WTC11 (cell line): ENCODE measurements around the gene IQCC. TPM values are rescaled to one million over a fixed set of nuclear protein-coding genes. Genes with fewer than 3 reads are reported as not detected.

Experiments used
- ATAC-seq: fragments of 200-7000 bp; cut with Tn5 transposase; 2 replicates; pipeline ENCODE4 v1.10.0; 2021; ENCODE audit warnings: mild to moderate bottlenecking, moderate library complexity
- CTCF ChIA-PET: fragments of 300-600 bp; sonication (Branson Sonifier 250); formaldehyde crosslinking; loops from one replicate; lab custom pipeline; 2021; ENCODE audit warnings: antibody characterized with exemption; lab: Charles Lee
- POLR2A ChIA-PET: fragments of 350-600 bp; sonication (Branson Sonifier 250); formaldehyde crosslinking; loops from one replicate; lab custom pipeline; 2021; ENCODE audit warnings: antibody characterized with exemption; lab: Charles Lee
- DNase-seq: peaks from one replicate; pipeline ENCODE4 v3.0.0; 2021; ENCODE audit warnings: low spot score
- H3K27ac Mint-ChIP-seq: 2 replicates; pipeline ENCODE4 v1.8.0; 2021; ENCODE audit warnings: mixed read lengths
- H3K27me3 Mint-ChIP-seq: 2 replicates; pipeline ENCODE4 v1.8.0; 2021; ENCODE audit warnings: low read depth, mild to moderate bottlenecking, moderate library complexity, mixed read lengths
- H3K36me3 Mint-ChIP-seq: 2 replicates; pipeline ENCODE4 v1.8.0; 2021; ENCODE audit warnings: mixed read lengths
- H3K4me1 Mint-ChIP-seq: 2 replicates; pipeline ENCODE4 v1.8.0; 2022; ENCODE audit warnings: mixed read lengths
- H3K4me3 Mint-ChIP-seq: 2 replicates; pipeline ENCODE4 v1.8.0; 2021; ENCODE audit warnings: mild to moderate bottlenecking, moderate library complexity, mixed read lengths
- H3K9me3 Mint-ChIP-seq: 2 replicates; pipeline ENCODE4 v1.8.0; 2021; ENCODE audit warnings: mixed read lengths
- ATF1 ChIP-seq: sonication (generic); formaldehyde crosslinking; IDR thresholded peaks from 2 replicates; pipeline ENCODE4 v1.8.1; 2023; ENCODE audit warnings: mild to moderate bottlenecking, moderate library complexity, missing genetic modification reagents
- ATF3 ChIP-seq: sonication (generic); formaldehyde crosslinking; conservative IDR thresholded peaks from 2 replicates; pipeline ENCODE4 v1.8.1; 2022; ENCODE audit warnings: mild to moderate bottlenecking, missing genetic modification reagents
- CBFB ChIP-seq: sonication (generic); formaldehyde crosslinking; IDR thresholded peaks from 2 replicates; pipeline ENCODE4 v1.8.1; 2022; ENCODE audit warnings: mild to moderate bottlenecking, low read depth, missing genetic modification reagents
- CREB1 ChIP-seq: sonication (generic); formaldehyde crosslinking; IDR thresholded peaks from 2 replicates; pipeline ENCODE4 v1.8.0; 2023; ENCODE audit warnings: mild to moderate bottlenecking, missing genetic modification reagents
- FOXJ3 ChIP-seq: sonication (generic); formaldehyde crosslinking; IDR thresholded peaks from 2 replicates; pipeline ENCODE4 v1.9.0; 2021; ENCODE audit warnings: missing genetic modification reagents, mild to moderate bottlenecking, borderline replicate concordance
- HMGA2 ChIP-seq: fragments of 250-450 bp; sonication (Bioruptor Pico); IDR thresholded peaks from 2 replicates; pipeline ENCODE4 v1.4.0; 2021; ENCODE audit warnings: mild to moderate bottlenecking, moderate library complexity
- KAT7 ChIP-seq: sonication (generic); formaldehyde crosslinking; IDR thresholded peaks from 2 replicates; pipeline ENCODE4 v1.8.1; 2023; ENCODE audit warnings: missing genetic modification reagents, mild to moderate bottlenecking, borderline replicate concordance
- MXD4 ChIP-seq: fragments of 250-450 bp; sonication (Bioruptor Pico); IDR thresholded peaks from 2 replicates; pipeline ENCODE4 v1.8.0; 2021; ENCODE audit warnings: mild to moderate bottlenecking, moderate library complexity, borderline replicate concordance
- MYBL2 ChIP-seq: sonication (generic); formaldehyde crosslinking; IDR thresholded peaks from 2 replicates; pipeline ENCODE4 v1.8.1; 2023; ENCODE audit warnings: mild to moderate bottlenecking, moderate library complexity, missing genetic modification reagents
- PRDM15 ChIP-seq: sonication (generic); formaldehyde crosslinking; IDR thresholded peaks from 2 replicates; pipeline ENCODE4 v1.8.0; 2022; ENCODE audit warnings: missing genetic modification reagents
- RELA ChIP-seq: sonication (generic); formaldehyde crosslinking; IDR thresholded peaks from 2 replicates; pipeline ENCODE4 v1.8.1; 2022; ENCODE audit warnings: missing genetic modification reagents, mild to moderate bottlenecking, borderline replicate concordance
- RORB ChIP-seq: fragments of 250-450 bp; sonication (Bioruptor Pico); IDR thresholded peaks from 2 replicates; pipeline ENCODE4 v1.9.0; 2021; ENCODE audit warnings: mild to moderate bottlenecking
- ZMAT4 ChIP-seq: fragments of 250-450 bp; sonication (Bioruptor Pico); IDR thresholded peaks from 2 replicates; pipeline ENCODE4 v1.9.0; 2021; ENCODE audit warnings: mild to moderate bottlenecking
- ZNF121 ChIP-seq: sonication (generic); formaldehyde crosslinking; IDR thresholded peaks from 2 replicates; pipeline ENCODE4 v1.8.0; 2023; ENCODE audit warnings: missing genetic modification reagents
- ZNF281 ChIP-seq: sonication (generic); formaldehyde crosslinking; IDR thresholded peaks from 2 replicates; pipeline ENCODE4 v1.8.0; 2023; ENCODE audit warnings: mild to moderate bottlenecking, missing genetic modification reagents
- ZNF532 ChIP-seq: fragments of 250-450 bp; sonication (Bioruptor Pico); IDR thresholded peaks from 2 replicates; pipeline ENCODE4 v1.9.0; 2021; ENCODE audit warnings: mild to moderate bottlenecking, borderline replicate concordance
- ZSCAN18 ChIP-seq: fragments of 250-450 bp; sonication (Bioruptor Pico); IDR thresholded peaks from 2 replicates; pipeline ENCODE4 v2.1.2; 2022; ENCODE audit warnings: mild to moderate bottlenecking, moderate library complexity
- total RNA-seq: library from RNA; stranded (reverse); gene quantifications from 3 replicates; pipeline ENCODE4 v1.2.3, GENCODE V29; 2021

The IQCC gene
- total RNA-seq, 1 experiment from 2014 or later = 5.2 TPM

GRCh38 chr1:32194984-32195383 is 10.5 kb upstream of the IQCC start (continued):
- TF ChIP-seq ZNF121 (CRISPR knock-in tag) = no peak
- TF ChIP-seq ZNF532 = no peak
- no peak for TF ChIP-seq ATF1 (CRISPR knock-in tag)
- no peak for TF ChIP-seq RELA (CRISPR knock-in tag)
- TF ChIP-seq KAT7 (CRISPR knock-in tag) = no peak

GRCh38 chr1:32195531-32195930 is 9.9 kb upstream of the IQCC start:
- POLR2A ChIA-PET = no interaction called here
- DNase-seq = no peak

GRCh38 chr1:32195972-32196823 is 9.3 kb upstream of the IQCC start:
- Mint-ChIP-seq H3K4me3 (no peak overlapping the region), H3K27ac (0 out of 2 replicates have a peak overlapping the region, but pooled peaks have one; percentile 8), H3K4me1 (peaks cover 26% of the 10 kb centered on the region), H3K27me3 (no peaks in the 10 kb centered on the region), H3K36me3 (peaks cover 64% of the 10 kb centered on the region), H3K9me3 (no peaks in the 10 kb centered on the region)
- CTCF ChIA-PET = interaction anchor here (0.5 to 2.1 kb wide), 2 partner anchors 19 to 86 kb away, joined by 3 to 12 read pairs; no protein-coding TSS in a partner anchor
- no peak for DNase-seq
- TF ChIP-seq CREB1 (CRISPR knock-in tag) (no peak), CBFB (CRISPR knock-in tag) (no peak), ATF3 (CRISPR knock-in tag) (no peak), PRDM15 (CRISPR knock-in tag) (no peak), MXD4 (CRISPR knock-in tag) (no peak), ZMAT4 (no peak)
- POLR2A ChIA-PET = no interaction called here
- no peak for ATAC-seq

More at GRCh38 chr1:32195531-32195930, 9.9 kb upstream of the IQCC start:
- H3K27ac Mint-ChIP-seq = no peak overlapping the region
- ATAC-seq = no peak
- H3K4me1 Mint-ChIP-seq = peaks cover 26% of the 10 kb centered on the region
- CTCF ChIA-PET = no interaction called here
- peaks cover 68% of the 10 kb centered on the region for H3K36me3 Mint-ChIP-seq
- TF ChIP-seq ZNF281 (CRISPR knock-in tag) (no peak), FOXJ3 (CRISPR knock-in tag) (no peak), RORB (no peak), ZSCAN18 (CRISPR knock-in tag) (no peak), HMGA2 (CRISPR knock-in tag) (no peak), MYBL2 (CRISPR knock-in tag) (no peak)
- no peak overlapping the region for H3K4me3 Mint-ChIP-seq
- H3K27me3 Mint-ChIP-seq = no peaks in the 10 kb centered on the region
- no peaks in the 10 kb centered on the region for H3K9me3 Mint-ChIP-seq
